Sigmoid colon (tissue), 7 donors: ENCODE data around the gene ARL13B. TPM values are rescaled to one million over a fixed set of nuclear protein-coding genes. Genes with fewer than 3 reads are reported as not detected.
"Not testable (repeated sequence)": the region's sequence is repeated elsewhere in the genome, so short reads cannot be mapped to it uniquely, and the experiment has no call there.

Experiments
- DNase-seq: peaks from one replicate; pipeline ENCODE4 v3.0.0-alpha.2; 2019
- H3K27ac ChIP-seq, 4 donors: fragments of 200-600 bp; sonication (generic); one replicate each; pipeline ENCODE4 v1.5.1; 2016 to 2019; ENCODE audit warnings: mild to moderate bottlenecking in 1 of 4
- H3K27me3 ChIP-seq, 3 donors: fragments of 200-600 bp; sonication (generic); one replicate each; pipeline ENCODE4 v1.5.1; 2019; ENCODE audit warnings: mild to moderate bottlenecking in 1 of 3
- H3K36me3 ChIP-seq, 4 donors: fragments of 200-600 bp; sonication (generic); one replicate each; pipeline ENCODE4 v1.5.1; 2016 to 2019
- H3K4me1 ChIP-seq, 4 donors: fragments of 200-600 bp; sonication (generic); one replicate each; pipeline ENCODE4 v1.5.1; 2017 to 2019
- H3K4me3 ChIP-seq, 4 donors: fragments of 200-600 bp; sonication (generic); one replicate each; pipeline ENCODE4 v1.5.1; 2017 to 2019; ENCODE audit warnings: mild to moderate bottlenecking in 2 of 4, moderate library complexity in 1 of 4
- H3K9me3 ChIP-seq, 4 donors: fragments of 200-600 bp in 3 of 4; sonication (generic) in 3 of 4; one replicate each; pipeline versions ENCODE4 v1.5.1 to v1.6.1; 2013 to 2019
- CTCF ChIP-seq, 4 experiments: fragments of 450-650 bp in 3 of 4; fragments of 200-600 bp in 1 of 4; IDR thresholded peaks; one replicate each; pipeline ENCODE4 v1.5.1; 2016 to 2019; ENCODE audit warnings: antibody characterized with exemption in 4 of 4, mild to moderate bottlenecking in 3 of 4, moderate library complexity in 2 of 4
- EP300 ChIP-seq, 4 donors: sonication (generic); formaldehyde crosslinking; IDR thresholded peaks; one replicate each; pipeline ENCODE4 v1.6.1; 2017; ENCODE audit warnings: antibody characterized with exemption in 4 of 4
- POLR2A ChIP-seq, 2 donors: fragments of 450-650 bp; IDR thresholded peaks; one replicate each; pipeline ENCODE4 v1.6.1; 2016; ENCODE audit warnings: antibody characterized with exemption in 2 of 2, mild to moderate bottlenecking in 2 of 2, moderate library complexity in 2 of 2
- POLR2AphosphoS5 ChIP-seq, 4 donors: sonication (generic); formaldehyde crosslinking; IDR thresholded peaks; one replicate each; pipeline ENCODE4 v1.6.1; 2017; ENCODE audit warnings: antibody characterized with exemption in 4 of 4
- WGBS, 2 donors: extraction: QIAGEN DNeasy Blood & Tissue Kit; methylation state at CpG; one replicate each; pipeline ENCODE4 v1.1.7; 2013; 5-methylcytosine and 5-hydroxymethylcytosine counted together
- intact Hi-C: fragments of 100-400 bp; cut with DNase I; formaldehyde crosslinking; loops from one replicate; pipeline ENCODE4 v1.15.1; 2023
- polyA plus RNA-seq, 3 donors: library from polyadenylated mRNA; stranded (reverse); fragments of 200-250 nt; gene quantifications; one replicate each; pipeline ENCODE4 v1.2.3, GENCODE V29; 2013
- total RNA-seq, 4 donors: library from RNA; depleted of rRNA; stranded (reverse); fragments of >200 nt; gene quantifications; one replicate each; pipeline ENCODE4 v1.1.0, GENCODE V29; 2016
- donor health status: healthy with polysubstance abuse.
- donor health status: Bipolar disorder and iron deficiency.
- donor health status: healthy.

ARL13B gene
- total and polyA plus RNA-seq, 7 donors: 1.8 to 14.0 (median 9.6) TPM

GRCh38 chr3:94036909-94037507, 57.1 kb downstream of the ARL13B start:
- TF ChIP-seq EP300 (IDR thresholded peaks at IDR 0.05) (no peak), CTCF (IDR thresholded peaks at IDR 0.05) (peak in 2 of 4 experiments; percentile 17 to 26)
- WGBS, 2 donors: 77 to 79% methylated on average over 3 of the region's 3 CpGs
- intact Hi-C loops: no loop called here

GRCh38 chr3:94043285-94043684, 63.3 kb downstream of the ARL13B start:
- Histone ChIP-seq H3K9me3 (no peaks in the 10 kb centered on the region), H3K4me3 (no peak overlapping the region), H3K4me1 (no peaks in the 10 kb centered on the region), H3K27me3 (no peaks in the 10 kb centered on the region), H3K27ac (no peak overlapping the region), H3K36me3 (peaks cover 0 to 25% (median 7%) of the 10 kb centered on the region in 4 donors)
- 88 to 89% methylated on average over 1 of the region's 1 CpG for WGBS, 2 donors
- intact Hi-C loops: no loop called here
- DNase-seq: no peak
- no peak for TF ChIP-seq POLR2A (IDR thresholded peaks at IDR 0.05)
- no peak for TF ChIP-seq EP300 (IDR thresholded peaks at IDR 0.05)
- TF ChIP-seq CTCF (IDR thresholded peaks at IDR 0.05): no peak
- no peak for TF ChIP-seq POLR2AphosphoS5 (IDR thresholded peaks at IDR 0.05)

More at GRCh38 chr3:94036909-94037507, 57.1 kb downstream of the ARL13B start:
- no peaks in the 10 kb centered on the region for H3K9me3 ChIP-seq
- no peaks in the 10 kb centered on the region for H3K27me3 ChIP-seq
- peaks cover 0 to 12% (median 0%) of the 10 kb centered on the region in 4 donors for H3K36me3 ChIP-seq
- no peak overlapping the region for H3K4me3 ChIP-seq
- no peaks in the 10 kb centered on the region for H3K4me1 ChIP-seq
- DNase-seq: no peak
- H3K27ac ChIP-seq: no peak overlapping the region

GRCh38 chr3:94044100-94044936, 64.4 kb downstream of the ARL13B start:
- H3K9me3 ChIP-seq, intact Hi-C loops, H3K4me3 ChIP-seq, H3K27ac ChIP-seq, DNase-seq, H3K27me3 ChIP-seq, H3K4me1 ChIP-seq: not testable (repeated sequence)
- WGBS, 2 donors: 98% methylated on average over 61 of the region's 61 CpGs
- peaks cover 0 to 18% (median 7%) of the 10 kb centered on the region in 4 donors for H3K36me3 ChIP-seq

GRCh38 chr3:94046533-94046932, 66.6 kb downstream of the ARL13B start:
- intact Hi-C loops: no loop called here
- Histone ChIP-seq H3K27me3 (no peaks in the 10 kb centered on the region), H3K4me3 (no peak overlapping the region), H3K27ac (no peak overlapping the region), H3K9me3 (no peaks in the 10 kb centered on the region), H3K36me3 (peaks cover 0 to 12% (median 7%) of the 10 kb centered on the region in 4 donors), H3K4me1 (no peaks in the 10 kb centered on the region)
- WGBS, 2 donors: 98 to 100% methylated on average over 2 of the region's 2 CpGs
- TF ChIP-seq POLR2AphosphoS5 (IDR thresholded peaks at IDR 0.05) (no peak), EP300 (IDR thresholded peaks at IDR 0.05) (no peak), POLR2A (IDR thresholded peaks at IDR 0.05) (no peak), CTCF (IDR thresholded peaks at IDR 0.05) (no peak)
- no peak for DNase-seq

- Histone ChIP-seq H3K27me3 (no peaks in the 10 kb centered on the region), H3K27ac (no peak overlapping the region), H3K9me3 (no peaks in the 10 kb centered on the region), H3K36me3 (peaks cover 0 to 6% (median 3%) of the 10 kb centered on the region in 4 donors), H3K4me3 (no peak overlapping the region), H3K4me1 (no peaks in the 10 kb centered on the region)
- intact Hi-C loops: no loop called here
- TF ChIP-seq EP300 (IDR thresholded peaks at IDR 0.05) (no peak), CTCF (IDR thresholded peaks at IDR 0.05) (no peak), POLR2AphosphoS5 (IDR thresholded peaks at IDR 0.05) (no peak), POLR2A (IDR thresholded peaks at IDR 0.05) (no peak)
- DNase-seq: no peak
- 86 to 91% methylated on average over 2 of the region's 2 CpGs for WGBS, 2 donors
Observed at GRCh38 chr3:94049267-94049666, 69.3 kb downstream of the ARL13B start.
